GM19467 (cell line): ENCODE results near the gene EDAR.

Experiments used
- ATAC-seq: cut with Tn5 transposase; IDR thresholded peaks from one replicate; pipeline ENCODE4 v1.9.1; 2021; ENCODE audit warnings: mild to moderate bottlenecking, moderate library complexity; ENCODE audit not compliant: unreplicated experiment

Gene EDAR

GRCh38 chr2:108988796-108989713 lies at the start of gene EDAR:
EDAR (minus strand) TSS chr2:108989220; CDS start chr2:108931014, 58,206 bp downstream.
- ATAC-seq, result no peak

DNA sequence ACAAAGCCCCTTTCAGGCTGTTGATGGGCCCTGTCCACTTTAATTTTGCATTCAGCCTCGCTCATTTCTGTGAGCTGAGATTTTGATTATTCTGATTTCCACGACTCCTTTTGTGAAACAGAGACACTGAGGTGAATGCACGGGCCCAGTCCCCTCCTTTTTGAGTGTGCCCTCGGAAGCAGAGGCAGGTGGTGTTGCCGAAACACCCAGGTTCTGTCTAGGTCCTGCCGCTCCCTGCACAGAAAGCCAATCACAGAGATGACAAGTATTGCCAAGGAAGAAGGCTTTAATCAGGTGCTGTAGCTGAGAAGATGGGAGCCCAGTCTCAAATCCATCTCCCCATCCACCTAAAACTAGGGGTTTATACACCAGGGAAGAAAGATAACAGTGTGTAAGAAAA lies 44.2 kb upstream of the EDAR start:
- no peak for ATAC-seq

- no peak for ATAC-seq
These were observed 43.3 kb upstream of the EDAR start for GRCh38 chr2:109032229-109032820.

GRCh38 chr2:109031476-109032228 lies 42.6 kb upstream of the EDAR start:
- ATAC-seq, result no peak

- no peak for ATAC-seq
These were observed 42.0 kb upstream of the EDAR start for GRCh38 chr2:109030870-109031475.

DNA sequence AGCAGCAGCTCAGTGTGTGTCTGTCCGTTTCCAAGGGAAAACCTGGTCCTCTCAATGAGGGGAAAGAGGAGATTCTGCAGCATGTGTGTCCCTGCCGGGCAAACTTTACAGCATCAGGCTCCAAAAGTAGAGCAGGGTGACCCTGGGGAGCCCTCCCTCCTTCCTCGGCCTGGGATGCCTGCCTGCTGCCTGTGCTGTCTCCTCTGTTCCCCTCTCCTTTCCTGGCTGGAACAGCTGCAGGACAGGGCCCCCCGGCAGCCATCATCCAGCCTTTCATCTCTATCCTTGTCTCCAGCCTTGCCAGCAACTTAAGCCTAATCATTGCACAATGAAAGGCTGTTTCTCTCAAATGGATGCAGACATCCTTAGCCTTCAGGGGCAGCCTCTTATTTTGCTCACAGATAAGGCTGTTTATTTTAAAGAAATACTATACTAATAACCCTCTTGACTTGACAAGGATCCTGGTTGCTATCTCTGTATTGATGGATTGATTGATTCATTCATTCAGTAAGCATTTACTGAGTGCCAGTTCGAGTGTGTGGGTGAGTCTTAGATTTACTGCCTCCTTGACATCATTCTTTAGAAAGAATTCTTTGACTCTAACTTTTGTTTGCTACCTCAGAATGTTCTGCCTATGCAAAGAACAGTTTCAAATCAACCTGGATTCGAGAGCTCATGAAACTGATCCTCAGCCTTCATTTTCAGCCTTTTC lies 40.6 kb upstream of the EDAR start:
- ATAC-seq, result no peak

DNA sequence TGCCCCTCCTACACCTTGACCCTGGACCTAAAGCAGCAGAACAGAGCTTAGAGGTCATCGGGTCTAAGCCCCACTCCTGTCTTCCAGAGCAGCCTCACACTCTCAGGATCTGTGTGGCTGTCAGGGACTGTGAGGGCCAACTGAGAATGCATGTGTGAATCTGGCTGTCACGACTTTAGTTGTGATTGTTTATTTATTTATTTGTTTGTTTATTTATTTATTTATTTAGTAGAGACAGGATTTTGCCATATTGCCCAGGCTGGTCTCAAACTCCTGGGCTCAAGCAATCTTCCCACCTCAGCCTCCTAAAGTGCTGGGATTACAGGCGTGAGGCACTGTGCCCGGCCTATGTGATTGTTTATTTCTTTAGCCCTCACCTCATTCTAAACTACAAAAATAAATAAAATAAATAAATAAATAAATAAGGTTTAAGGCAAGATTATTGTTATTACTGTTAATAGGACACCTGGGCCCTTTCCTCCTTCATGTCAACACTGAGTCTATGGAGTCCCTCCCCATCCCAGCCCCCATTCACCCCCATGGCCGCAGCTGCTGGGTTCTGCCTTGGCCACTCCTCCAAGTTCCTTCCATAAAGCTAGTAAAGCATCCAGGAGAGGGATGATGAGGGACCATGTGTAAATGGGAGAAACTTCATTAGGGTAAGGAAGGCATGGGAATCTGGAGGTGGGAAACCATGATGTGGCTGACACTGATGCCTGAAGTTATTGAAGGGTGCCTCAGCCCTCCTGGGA lies 39.9 kb upstream of the EDAR start:
- no peak for ATAC-seq

GRCh38 chr2:109028277-109028676 lies 39.3 kb upstream of the EDAR start:
- ATAC-seq, result no peak

DNA sequence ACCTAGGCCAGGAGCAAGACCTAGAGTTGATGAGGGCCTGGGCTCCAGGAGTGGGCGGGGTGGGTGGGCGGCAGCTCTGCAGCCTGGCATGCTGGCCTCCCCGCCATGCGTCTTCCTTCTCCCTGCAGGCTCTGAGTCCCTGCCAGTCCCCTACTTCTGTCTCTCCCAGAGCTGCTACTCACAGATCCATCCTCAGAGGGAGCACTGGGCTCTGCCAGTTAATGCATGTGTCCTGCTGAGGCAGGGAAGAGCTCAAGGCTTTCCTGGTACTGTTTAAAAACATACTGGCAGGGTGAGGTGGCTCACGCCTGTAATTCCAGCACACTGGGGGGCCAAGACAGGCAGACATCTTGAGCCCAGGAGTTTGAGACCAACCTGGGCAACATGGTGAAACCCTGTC lies 38.7 kb upstream of the EDAR start:
- ATAC-seq, result no peak

- no peak for ATAC-seq
These were observed 35.5 kb upstream of the EDAR start for GRCh38 chr2:109024477-109024876.

- no peak for ATAC-seq
These were observed 32.9 kb upstream of the EDAR start for GRCh38 chr2:109021895-109022300.

DNA sequence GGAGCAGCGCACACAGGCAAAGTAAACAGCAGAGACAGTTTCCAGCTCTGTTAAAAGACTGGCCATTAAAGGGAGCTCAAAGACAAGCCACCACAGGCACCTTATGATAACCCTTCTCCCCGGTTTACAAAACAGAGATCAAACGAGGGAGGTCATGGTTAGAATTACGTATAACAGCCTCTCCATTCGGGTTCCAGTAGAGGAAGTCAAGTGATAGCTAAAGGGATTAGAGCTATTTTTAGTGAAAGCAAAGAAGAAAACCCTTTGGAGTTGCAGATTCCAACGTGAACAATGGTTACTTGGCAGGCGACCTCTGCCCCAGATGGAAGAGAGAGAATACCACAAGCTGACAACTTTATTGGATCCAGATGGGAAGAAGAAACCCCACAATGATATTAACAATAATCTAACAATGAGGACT lies 31.2 kb upstream of the EDAR start:
- ATAC-seq, result no peak

DNA sequence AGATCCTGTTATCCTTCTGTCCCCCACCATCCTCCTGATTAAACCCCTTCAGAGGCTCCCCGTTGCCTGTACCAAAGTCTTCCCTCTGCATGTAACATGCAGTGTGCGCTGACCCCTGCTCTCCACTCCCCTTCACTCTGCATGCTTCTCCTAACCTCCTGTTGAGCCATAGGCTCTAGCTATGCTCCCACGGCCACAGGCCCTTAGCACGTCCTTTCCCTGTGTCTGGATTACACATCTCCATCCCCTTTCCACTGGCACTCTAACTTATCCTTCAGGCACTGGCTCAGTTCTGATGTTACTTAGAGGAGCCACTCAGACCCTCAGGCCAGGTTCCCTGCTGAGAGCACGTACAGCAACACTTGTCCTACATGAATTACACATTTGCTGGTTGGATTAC lies 29.4 kb upstream of the EDAR start:
- ATAC-seq, result no peak

DNA sequence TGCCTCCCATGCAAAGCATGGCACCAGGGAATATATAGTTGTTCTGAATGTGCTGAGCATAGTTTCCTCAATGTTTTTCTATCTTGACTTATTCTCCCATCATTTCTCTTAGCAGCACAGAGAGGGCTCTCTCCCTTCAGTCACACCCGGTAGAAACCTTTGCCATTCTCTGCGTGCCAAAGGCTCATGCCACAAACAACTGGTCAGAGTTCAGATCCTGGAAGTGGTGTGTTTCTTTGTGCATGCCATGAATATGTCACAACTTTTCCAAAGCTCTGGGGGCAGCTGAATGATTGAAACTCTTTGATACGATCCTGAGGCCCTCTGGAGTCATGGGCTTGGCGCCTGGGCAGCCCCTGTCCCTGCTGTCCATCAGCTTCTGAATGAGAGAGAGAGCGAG lies 28.0 kb upstream of the EDAR start:
- ATAC-seq, result no peak

- ATAC-seq, result no peak
These were observed 27.4 kb upstream of the EDAR start for GRCh38 chr2:109016376-109016775.

- no peak for ATAC-seq
These were observed 25.5 kb upstream of the EDAR start for GRCh38 chr2:109014476-109014875.

DNA sequence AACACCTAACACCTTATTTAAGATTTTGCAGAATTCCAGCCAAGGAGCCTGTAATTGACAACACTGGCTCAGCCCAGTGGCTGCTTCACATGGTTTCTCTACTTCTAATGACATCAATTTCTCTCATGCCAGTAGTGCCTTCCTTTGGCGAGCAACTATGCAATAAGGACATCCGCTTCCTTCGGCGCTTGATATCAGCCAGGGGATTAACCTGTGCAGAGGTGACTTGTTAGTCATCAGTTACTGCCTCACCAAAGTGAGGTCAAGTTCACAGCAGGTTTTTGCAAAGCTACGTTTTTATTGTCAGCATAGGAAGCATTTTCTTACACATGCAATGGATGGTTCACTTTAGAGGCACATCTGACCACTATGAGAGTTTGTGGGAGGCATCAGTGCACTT lies 24.0 kb upstream of the EDAR start:
- ATAC-seq, result no peak

- no peak for ATAC-seq
These were observed 21.0 kb upstream of the EDAR start for GRCh38 chr2:109009920-109010610.

DNA sequence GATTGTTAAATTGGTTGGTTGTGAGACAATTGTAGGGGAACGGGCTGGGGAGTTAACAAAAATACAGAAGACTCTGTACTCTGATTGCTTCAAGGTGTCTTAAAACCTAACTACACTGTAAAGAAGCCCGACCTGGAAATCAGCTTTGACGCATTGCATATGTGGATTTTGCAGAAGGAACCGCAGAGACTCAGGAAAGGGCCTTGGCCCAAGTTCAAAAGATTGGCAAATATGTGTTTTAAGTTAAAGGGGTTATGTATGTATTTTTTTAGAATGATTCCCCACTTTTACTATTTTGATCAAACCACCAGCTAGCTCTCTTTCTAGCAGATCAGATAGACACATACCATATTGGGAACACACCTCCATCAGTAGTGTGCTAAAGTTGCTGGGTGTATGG lies 18.0 kb upstream of the EDAR start:
- no peak for ATAC-seq
